HFF-Myc (cell line): ENCODE results near the gene LMOD1.

Experiments used
- DNase-seq: peaks from one replicate; pipeline ENCODE4 v3.0.0-alpha.2; 2011; ENCODE audit warnings: low read depth; ENCODE audit errors: extremely low read depth
- H3K4me3 ChIP-seq: replicated peaks from 2 replicates; pipeline ENCODE4 v1.5.1; 2011; ENCODE audit warnings: low read depth, mild to moderate bottlenecking, control low read depth, low read length
- TF ChIP-seq, protein P1 (sequence below): IDR thresholded peaks from 2 replicates; pipeline ENCODE4 v1.5.1; 2012; ENCODE audit warnings: mild to moderate bottlenecking, low read depth, low read length, control low read depth; ENCODE audit errors: missing control alignments

Gene LMOD1

GRCh38 chr1:201880928-201881571 lies 65.3 kb downstream of the LMOD1 start:
- no peak for DNase-seq
- TF ChIP-seq, protein P1, sequence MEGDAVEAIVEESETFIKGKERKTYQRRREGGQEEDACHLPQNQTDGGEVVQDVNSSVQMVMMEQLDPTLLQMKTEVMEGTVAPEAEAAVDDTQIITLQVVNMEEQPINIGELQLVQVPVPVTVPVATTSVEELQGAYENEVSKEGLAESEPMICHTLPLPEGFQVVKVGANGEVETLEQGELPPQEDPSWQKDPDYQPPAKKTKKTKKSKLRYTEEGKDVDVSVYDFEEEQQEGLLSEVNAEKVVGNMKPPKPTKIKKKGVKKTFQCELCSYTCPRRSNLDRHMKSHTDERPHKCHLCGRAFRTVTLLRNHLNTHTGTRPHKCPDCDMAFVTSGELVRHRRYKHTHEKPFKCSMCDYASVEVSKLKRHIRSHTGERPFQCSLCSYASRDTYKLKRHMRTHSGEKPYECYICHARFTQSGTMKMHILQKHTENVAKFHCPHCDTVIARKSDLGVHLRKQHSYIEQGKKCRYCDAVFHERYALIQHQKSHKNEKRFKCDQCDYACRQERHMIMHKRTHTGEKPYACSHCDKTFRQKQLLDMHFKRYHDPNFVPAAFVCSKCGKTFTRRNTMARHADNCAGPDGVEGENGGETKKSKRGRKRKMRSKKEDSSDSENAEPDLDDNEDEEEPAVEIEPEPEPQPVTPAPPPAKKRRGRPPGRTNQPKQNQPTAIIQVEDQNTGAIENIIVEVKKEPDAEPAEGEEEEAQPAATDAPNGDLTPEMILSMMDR: no peak
- H3K4me3 ChIP-seq: no peak overlapping the region

DNA sequence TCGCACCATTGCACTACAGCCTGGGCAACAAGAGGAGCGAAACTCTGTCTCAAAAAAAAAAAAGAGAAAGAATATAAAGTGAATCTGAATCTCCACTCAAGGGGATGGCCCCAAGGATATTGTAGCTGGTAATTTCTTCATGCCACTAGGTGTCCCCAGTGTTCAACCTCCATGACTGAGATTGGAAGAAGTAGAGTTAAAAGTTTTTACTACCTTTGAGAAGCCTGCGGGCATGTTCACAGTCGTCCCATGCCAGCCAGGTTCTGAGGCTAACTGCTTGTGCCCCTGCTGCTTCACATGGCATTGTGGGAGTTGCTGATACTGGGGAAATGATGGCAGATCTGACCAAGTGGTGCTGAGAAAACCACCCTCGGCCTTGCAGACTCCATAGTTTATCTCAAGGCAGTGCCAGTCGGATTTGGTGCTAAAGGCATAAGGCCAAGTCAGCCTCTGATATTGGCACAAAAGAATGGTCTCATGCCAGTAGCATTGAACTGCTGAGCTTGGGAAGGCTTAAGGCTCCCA lies 68.4 kb downstream of the LMOD1 start:
- DNase-seq: no peak
- TF ChIP-seq, protein P1: peak; percentile 65
- H3K4me3 ChIP-seq: no peak overlapping the region

- TF ChIP-seq, protein P1: peak; percentile 39
- no peak for DNase-seq
- H3K4me3 ChIP-seq: no peak overlapping the region
These were observed 70.1 kb downstream of the LMOD1 start for GRCh38 chr1:201876148-201876818.

DNA sequence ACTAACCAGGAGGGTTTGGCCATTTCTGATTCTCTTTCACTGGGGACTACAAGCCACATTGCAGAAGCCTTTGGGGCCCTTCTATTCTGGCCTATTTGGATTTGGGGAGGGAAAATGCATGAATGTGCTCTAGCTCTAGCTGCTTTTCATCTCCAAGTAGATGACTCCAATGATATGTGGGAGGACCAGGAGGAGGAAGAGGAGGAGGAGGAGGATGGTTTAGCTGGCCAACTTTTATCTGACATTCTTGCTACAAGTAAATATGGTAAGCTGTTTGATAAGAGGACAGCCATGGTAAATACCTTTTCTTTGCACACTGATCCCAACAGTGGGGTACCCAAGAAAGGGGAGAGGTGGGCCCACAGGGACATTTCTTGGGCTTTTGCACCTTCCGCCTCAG lies 71.7 kb downstream of the LMOD1 start:
- H3K4me3 ChIP-seq: no peak overlapping the region
- DNase-seq: no peak
- TF ChIP-seq, protein P1: no peak

DNA sequence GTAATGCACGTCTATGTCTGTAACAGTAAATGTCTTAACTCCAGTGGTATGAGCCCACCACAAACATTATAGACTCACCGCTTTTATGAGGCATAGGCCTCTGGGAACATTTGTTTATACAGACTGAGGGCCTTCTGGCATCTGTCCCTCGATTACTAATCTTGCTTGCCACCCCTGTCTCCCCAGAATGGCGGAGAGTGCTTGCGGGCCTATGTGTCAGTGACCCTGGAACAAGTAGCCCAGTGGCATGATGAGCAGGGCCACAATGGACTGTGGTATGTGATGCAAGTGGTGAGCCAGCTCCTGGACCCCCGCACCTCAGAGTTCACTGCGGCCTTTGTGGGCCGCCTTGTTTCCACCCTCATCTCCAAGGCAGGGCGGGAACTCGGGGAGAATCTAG lies 76.0 kb downstream of the LMOD1 start:
- no peak overlapping the region for H3K4me3 ChIP-seq
- no peak for DNase-seq
- TF ChIP-seq, protein P1: no peak

DNA sequence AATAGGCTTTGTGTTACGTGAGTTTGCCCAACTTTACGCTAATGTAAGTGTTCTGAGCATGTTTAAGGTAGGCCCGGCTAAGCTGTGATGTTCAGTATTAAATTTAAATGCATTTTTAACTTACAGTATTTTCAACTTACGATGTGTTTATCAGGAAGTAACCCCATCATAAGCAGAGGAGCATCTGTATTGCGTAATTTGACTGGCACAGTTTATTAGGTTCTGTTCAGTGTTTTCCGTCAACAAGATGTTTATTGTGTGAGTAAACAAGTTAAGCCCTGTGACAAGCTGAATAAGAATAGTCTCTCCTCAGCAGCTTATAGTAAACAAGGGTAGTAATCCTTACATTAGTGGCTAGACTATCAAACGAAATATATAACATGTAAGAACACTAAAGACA lies 84.9 kb downstream of the LMOD1 start:
- TF ChIP-seq, protein P1: no peak
- no peak overlapping the region for H3K4me3 ChIP-seq
- no peak for DNase-seq
